ENCODE measurements around the gene DLK2. TPM values are rescaled to one million over a fixed set of nuclear protein-coding genes. Genes with fewer than 3 reads are reported as not detected.

Gene DLK2
- total RNA-seq, 2 experiments from 2014 or later = not detected

GRCh38 chr6:43469947-43470346 lies 14.6 kb upstream of the DLK2 start:
- ChIA-PET CTCF (ENCODE audit: unreplicated experiment) (no interaction called here), POLR2A (no interaction called here)
- TF ChIP-seq EZH2phosphoT487 (IDR thresholded peaks at IDR 0.05; ENCODE audit: borderline replicate concordance, low read depth, low read length) (no peak), CTCF (conservative IDR thresholded peaks at IDR 0.05; ENCODE audit: low read length) (no peak)
- H3K36me3 ChIP-seq (ENCODE audit: insufficient read depth, low read length) = no peaks in the 10 kb centered on the region
- H3K79me2 ChIP-seq (ENCODE audit: insufficient read depth, low read depth, low read length) = no peaks in the 10 kb centered on the region
- no peaks in the 10 kb centered on the region for H4K20me1 ChIP-seq (ENCODE audit: insufficient read depth, low read length)
- no peaks in the 10 kb centered on the region for H3K9me3 ChIP-seq (ENCODE audit: low read length)
- H3K4me3 ChIP-seq (ENCODE audit: low read depth, low read length, poor library complexity, severe bottlenecking) = no peak overlapping the region
- no peak for DNase-seq (ENCODE audit: low spot score)
- no peaks in the 10 kb centered on the region for H3K4me1 ChIP-seq (ENCODE audit: insufficient read depth, low read length, poor library complexity, severe bottlenecking)
- intact Hi-C loops (cut with micrococcal nuclease; ENCODE audit: unreplicated experiment) = no loop called here
- H3K4me2 ChIP-seq (ENCODE audit: low read length) = no peak overlapping the region
- no peak overlapping the region for H3K27ac ChIP-seq (ENCODE audit: low read depth, low read length, poor library complexity, severe bottlenecking)
- no TSS peak for BruUV-seq (replicated peaks)
- H2AFZ ChIP-seq (ENCODE audit: low read length) = no peak overlapping the region
- H3K9me2 ChIP-seq (ENCODE audit: insufficient read depth, low read length) = no peaks in the 10 kb centered on the region

GRCh38 chr6:43468748-43469681 lies 13.7 kb upstream of the DLK2 start:
- ChIA-PET POLR2A (interaction anchor here (0.5 to 1.0 kb wide), 2 partner anchors 9 to 616 kb away, joined by 3 read pairs; partner anchors contain the start of gene TJAP1), CTCF (ENCODE audit: unreplicated experiment) (no interaction called here)
- Histone ChIP-seq H3K4me1 (ENCODE audit: insufficient read depth, low read length, poor library complexity, severe bottlenecking) (no peaks in the 10 kb centered on the region), H2AFZ (ENCODE audit: low read length) (no peak overlapping the region), H3K4me2 (ENCODE audit: low read length) (no peak overlapping the region), H3K79me2 (ENCODE audit: insufficient read depth, low read depth, low read length) (no peaks in the 10 kb centered on the region), H3K4me3 (ENCODE audit: low read depth, low read length, poor library complexity, severe bottlenecking) (no peak overlapping the region), H3K36me3 (ENCODE audit: insufficient read depth, low read length) (no peaks in the 10 kb centered on the region), H3K27ac (ENCODE audit: low read depth, low read length, poor library complexity, severe bottlenecking) (no peak overlapping the region), H3K9me2 (ENCODE audit: insufficient read depth, low read length) (no peaks in the 10 kb centered on the region), H4K20me1 (ENCODE audit: insufficient read depth, low read length) (no peaks in the 10 kb centered on the region), H3K9me3 (ENCODE audit: low read length) (no peaks in the 10 kb centered on the region)
- intact Hi-C loops (cut with micrococcal nuclease; ENCODE audit: unreplicated experiment) = no loop called here
- no peak for TF ChIP-seq CTCF (conservative IDR thresholded peaks at IDR 0.05; ENCODE audit: low read length)
- no peak for TF ChIP-seq EZH2phosphoT487 (IDR thresholded peaks at IDR 0.05; ENCODE audit: borderline replicate concordance, low read depth, low read length)
- BruUV-seq (replicated peaks) = no TSS peak
- DNase-seq (ENCODE audit: low spot score) = no peak

- no TSS peak for BruUV-seq (replicated peaks)
- POLR2A ChIA-PET = interaction anchor here (1.0 kb wide), 1 partner anchor 9 kb away, joined by 3 read pairs; the partner anchor contains the start of gene TJAP1
Observed at GRCh38 chr6:43468240-43468639, 12.9 kb upstream of the DLK2 start.

More at GRCh38 chr6:43468240-43468639, 12.9 kb upstream of the DLK2 start:
- Histone ChIP-seq H3K9me2 (ENCODE audit: insufficient read depth, low read length) (no peaks in the 10 kb centered on the region), H4K20me1 (ENCODE audit: insufficient read depth, low read length) (no peaks in the 10 kb centered on the region), H3K9me3 (ENCODE audit: low read length) (no peaks in the 10 kb centered on the region), H3K4me2 (ENCODE audit: low read length) (no peak overlapping the region), H3K27ac (ENCODE audit: low read depth, low read length, poor library complexity, severe bottlenecking) (no peak overlapping the region), H2AFZ (ENCODE audit: low read length) (no peak overlapping the region), H3K79me2 (ENCODE audit: insufficient read depth, low read depth, low read length) (no peaks in the 10 kb centered on the region), H3K4me3 (ENCODE audit: low read depth, low read length, poor library complexity, severe bottlenecking) (no peak overlapping the region), H3K36me3 (ENCODE audit: insufficient read depth, low read length) (no peaks in the 10 kb centered on the region), H3K4me1 (ENCODE audit: insufficient read depth, low read length, poor library complexity, severe bottlenecking) (no peaks in the 10 kb centered on the region)
- intact Hi-C loops (cut with micrococcal nuclease; ENCODE audit: unreplicated experiment) = no loop called here
- TF ChIP-seq CTCF (conservative IDR thresholded peaks at IDR 0.05; ENCODE audit: low read length) = no peak
- no peak for TF ChIP-seq EZH2phosphoT487 (IDR thresholded peaks at IDR 0.05; ENCODE audit: borderline replicate concordance, low read depth, low read length)
- CTCF ChIA-PET (ENCODE audit: unreplicated experiment) = no interaction called here
- DNase-seq (ENCODE audit: low spot score) = no peak

All from OCI-LY7 (cell line).